Hematopoietic multipotent progenitor cell treated with erythropoietin and hydrocortisone succinate and interleukin-3 and kit ligand, for 8 days (in vitro differentiated cells): Measurements from ENCODE around the gene CPLX1.

Experiments used
- DNase-seq: peaks from one replicate; pipeline ENCODE4 v3.0.0-alpha.2; 2015

Gene CPLX1

GRCh38 chr4:854356-854755 is 28.4 kb upstream of the CPLX1 start:
- DNase-seq, result no peak

DNA sequence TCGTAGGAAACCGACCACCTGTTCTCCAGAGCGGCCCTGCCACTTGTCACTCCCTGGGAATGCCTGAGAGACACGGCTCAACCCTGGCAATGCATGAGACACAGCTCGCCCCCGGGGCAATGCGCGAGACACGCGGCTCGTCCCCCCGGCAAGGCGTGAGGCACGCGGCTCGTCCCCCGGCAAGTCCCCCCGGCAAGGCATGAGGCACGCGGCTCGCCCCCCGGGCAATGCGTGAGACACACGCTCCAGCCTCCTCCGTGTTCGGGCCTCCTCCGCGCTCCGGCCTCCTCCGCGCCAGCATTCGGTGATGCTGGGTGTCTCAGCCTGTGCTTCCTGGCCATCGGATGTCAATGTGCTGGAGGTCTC is 27.5 kb upstream of the CPLX1 start:
- DNase-seq, result no peak

GRCh38 chr4:851701-852430 is 25.9 kb upstream of the CPLX1 start:
- DNase-seq, result no peak

- no peak for DNase-seq
These were observed 24.5 kb upstream of the CPLX1 start for GRCh38 chr4:850323-850945.

- DNase-seq, result no peak
These were observed 23.7 kb upstream of the CPLX1 start for GRCh38 chr4:849478-850175.

GRCh38 chr4:848803-849477 is 23.0 kb upstream of the CPLX1 start:
- DNase-seq, result no peak

DNA sequence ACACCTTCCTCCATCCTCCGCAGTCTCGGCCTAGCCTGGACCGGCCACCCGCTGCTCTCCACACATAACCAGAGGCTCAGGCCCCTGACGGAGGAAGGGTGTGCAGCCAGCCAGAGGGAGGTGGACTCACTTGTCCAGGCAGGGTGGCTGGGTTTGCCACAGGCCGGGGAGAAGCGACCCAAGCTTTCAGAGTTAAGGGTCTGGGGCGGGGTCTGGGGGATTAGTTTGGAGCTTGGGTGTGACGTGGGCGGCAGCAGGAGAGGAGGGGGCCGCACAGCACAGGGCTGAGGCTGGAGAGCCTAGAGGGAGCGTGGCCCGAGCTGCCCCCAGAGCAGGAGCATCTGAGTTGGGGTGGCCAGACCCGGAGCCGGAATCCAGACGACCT is 22.4 kb upstream of the CPLX1 start:
- no peak for DNase-seq

GRCh38 chr4:845836-846251 is 19.9 kb upstream of the CPLX1 start:
- DNase-seq, result no peak

- no peak for DNase-seq
These were observed 19.4 kb upstream of the CPLX1 start for GRCh38 chr4:845233-845835.

DNA sequence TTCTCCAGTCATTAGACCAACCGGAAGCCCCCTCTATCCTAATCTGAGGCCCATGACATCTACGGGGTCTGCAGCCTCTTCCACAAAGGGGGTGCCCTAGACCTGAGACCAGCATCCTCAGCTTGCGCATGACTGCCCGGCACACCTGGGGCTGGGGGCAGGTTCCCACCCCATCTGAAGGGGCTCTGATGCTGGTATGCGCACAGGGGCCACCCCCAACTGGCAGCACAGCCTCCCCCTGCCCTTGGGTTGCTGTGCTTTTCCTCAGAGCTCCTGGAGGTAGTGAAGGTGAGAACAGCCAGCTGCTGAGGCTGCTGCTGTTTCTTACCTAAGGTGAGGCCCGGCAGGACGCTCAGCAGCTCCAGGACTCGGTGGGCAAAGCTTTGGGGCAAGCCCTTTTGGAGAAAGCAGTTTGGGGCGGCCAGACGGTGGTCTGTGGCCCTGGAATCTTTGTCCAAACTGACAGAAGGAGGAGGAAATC is 18.9 kb upstream of the CPLX1 start:
- no peak for DNase-seq

DNA sequence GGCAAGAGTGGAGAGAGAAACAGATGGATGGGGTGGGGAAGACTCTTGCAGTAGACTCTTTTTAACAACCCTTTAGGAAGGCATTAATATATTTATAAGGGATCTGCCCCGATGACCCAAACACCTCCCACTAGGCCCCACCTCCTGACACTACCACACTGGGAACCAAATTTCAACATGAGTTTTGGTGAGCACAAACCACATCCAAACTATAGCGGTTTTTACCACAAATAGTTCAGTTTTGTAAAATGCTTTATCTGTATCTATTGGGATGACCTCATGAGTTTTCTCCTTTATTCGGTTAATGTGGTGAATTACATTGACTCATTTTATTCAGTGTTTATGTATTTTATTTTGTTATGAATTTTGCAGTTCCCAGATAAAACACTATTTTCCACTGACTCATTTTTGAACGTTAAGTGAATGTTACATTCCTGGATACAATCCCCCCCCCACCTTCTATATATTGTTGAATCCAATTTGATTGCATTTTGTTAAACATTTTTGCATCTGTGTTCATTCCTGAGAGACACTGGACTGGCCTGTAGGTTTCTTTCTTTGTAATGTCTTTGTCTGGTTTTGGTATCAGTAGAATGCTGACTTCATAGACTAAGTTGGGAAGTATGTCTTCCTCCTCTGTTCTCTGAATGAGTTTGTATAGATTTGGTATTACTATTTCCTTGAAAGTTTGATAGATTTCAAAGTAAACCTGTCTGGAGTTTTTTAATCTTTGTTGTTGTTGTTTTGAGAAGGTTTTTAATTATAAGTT is 13.9 kb upstream of the CPLX1 start:
- DNase-seq, result no peak

DNA sequence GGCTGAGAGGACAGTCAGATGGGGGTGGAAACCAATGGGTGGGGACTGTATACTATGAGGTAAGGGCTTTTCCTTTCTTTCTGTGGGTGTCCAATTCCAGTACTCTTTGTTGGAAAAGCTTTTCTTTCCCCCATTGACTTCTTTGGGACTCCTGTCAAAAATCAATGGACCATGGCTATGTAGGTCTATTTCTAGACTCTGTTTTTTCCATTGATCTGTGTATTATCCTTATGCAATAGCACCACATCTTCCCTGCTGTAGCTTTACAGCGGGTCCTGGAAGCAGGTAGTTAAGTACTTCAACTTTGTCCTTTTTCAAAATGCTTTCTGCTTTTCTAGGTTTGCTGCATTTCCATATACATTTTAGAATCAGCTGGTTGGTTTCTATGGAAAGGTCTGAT is 11.8 kb upstream of the CPLX1 start:
- DNase-seq, result no peak

DNA sequence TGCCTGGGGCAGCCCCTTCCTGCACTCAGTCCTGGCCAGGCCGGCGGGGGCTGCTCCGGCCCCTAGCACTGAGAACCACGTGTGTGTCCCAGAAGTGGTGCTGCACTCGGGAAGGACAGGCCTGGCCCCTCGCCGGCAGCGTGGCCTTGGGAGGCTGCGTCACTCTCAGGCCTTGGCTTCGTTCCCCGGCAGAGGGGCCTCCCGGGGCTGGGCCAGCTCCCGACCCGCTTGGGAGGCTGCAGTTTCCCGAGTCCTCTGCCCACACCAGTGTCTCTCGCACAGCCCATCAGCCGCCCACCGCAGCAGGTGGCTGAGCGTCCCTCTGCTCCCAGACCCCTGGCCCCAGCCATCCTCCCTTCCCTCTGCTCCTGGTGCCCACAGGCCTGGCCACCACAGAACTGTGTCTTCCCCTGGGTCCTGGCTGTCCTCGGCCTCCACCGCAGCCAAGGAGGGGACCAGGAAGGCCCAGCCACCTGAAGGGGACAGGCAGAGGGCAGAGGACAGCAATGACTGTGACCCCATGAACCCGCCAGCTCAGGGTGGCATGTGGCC is 10.9 kb upstream of the CPLX1 start:
- DNase-seq, result no peak

DNA sequence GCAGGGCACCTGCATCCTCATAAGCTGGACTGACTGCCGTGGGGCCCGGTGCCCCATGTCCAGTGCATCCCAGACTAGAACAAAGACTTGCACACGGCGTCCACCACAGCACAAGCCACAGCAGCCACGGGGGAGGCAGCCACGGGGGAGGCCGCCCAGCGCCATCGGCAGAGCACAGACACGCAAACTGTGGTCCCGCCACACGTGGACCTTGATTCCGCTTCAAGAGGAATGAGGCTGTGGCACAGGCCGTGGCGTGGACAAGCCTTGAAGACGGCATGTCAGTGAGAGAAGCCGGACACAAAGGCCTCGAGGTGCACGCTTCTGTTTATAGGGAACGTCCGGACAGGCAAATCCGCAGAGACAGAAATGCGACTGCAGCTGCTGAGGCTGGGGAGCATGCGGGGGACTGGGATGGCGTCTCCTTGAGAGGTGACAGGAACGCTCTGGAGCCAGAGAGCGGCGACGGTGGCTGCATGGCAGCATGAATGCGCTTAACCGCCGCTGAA is 10.1 kb upstream of the CPLX1 start:
- DNase-seq, result no peak

DNA sequence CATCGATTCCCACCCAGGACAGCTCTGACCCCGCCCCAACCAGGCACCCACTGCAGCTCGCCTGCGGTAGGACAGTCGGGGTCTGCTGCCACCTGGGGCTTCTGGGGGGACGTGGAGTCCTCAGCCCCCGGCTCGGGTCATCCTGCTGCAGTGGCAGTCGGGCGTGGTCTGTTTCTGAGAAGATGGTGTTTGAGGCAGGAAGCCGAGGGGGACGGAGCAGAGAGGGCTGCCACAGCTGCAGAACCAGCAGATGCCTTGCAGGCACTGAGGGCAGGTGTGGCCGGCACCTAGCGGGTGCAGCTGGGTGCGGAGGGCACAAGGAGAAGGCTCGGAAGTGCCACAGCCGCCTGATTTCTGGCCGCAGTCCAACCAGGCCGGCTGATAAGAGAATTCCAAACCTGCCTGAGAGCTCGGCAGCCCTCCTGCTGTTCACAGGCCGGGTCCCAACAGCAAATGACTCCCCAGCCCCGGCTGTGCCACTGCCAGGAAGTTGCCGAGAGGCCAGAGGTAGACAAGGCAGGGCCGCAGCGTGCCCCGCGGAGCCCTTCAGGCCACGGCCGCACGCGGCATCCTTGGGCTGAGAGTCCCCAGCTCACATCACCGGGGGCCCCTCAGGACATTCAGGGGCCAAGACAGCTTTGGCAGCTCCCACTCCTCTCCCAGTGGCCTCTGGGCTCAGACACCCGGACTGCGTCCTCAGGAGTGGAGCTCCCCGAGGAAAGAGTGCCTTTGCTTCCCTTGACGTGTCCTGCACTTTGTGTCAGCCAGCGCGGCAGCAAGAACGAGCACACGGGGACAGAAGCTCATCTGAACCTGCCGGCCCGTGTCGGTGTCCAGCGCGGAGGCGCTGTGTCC is 9.4 kb upstream of the CPLX1 start:
- no peak for DNase-seq

DNA sequence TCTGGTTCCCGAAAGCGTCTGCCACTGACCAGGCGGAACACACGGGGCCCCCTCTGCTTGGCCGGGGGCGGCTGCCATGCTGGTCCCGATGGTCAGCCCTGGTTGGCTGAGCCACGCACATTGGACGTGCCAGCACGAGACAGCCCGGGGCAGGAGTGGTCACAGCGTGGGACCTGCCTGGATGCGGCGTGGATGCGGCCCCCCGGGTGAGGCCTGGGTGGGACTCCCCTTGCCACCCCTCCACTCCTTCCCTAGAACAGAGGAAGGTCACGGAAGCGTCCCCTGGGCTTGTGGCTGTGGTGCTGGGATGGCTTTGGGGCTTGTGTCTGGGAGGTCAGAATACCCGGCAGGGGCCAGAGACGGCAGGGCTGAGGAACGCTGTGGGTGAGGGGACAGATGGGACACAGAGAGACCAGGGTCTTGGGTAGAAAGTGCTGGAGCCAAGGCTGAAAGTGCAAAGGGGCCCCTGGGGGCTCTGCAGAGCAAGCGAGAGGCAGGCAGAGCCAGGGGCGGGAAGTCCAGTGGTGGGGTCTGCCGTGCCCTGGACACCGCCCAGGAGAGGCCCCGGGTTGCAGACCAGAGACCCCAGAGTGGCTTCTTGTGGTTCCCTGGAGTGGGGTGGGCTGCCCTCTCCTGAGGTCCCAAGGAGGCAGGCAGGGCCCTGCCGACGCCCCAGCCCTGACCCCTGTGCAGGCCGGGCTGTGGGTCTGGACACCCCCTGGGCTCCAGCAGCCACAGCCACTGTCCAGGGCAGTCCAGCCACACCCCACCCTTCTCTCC is 8.6 kb upstream of the CPLX1 start:
- no peak for DNase-seq

DNA sequence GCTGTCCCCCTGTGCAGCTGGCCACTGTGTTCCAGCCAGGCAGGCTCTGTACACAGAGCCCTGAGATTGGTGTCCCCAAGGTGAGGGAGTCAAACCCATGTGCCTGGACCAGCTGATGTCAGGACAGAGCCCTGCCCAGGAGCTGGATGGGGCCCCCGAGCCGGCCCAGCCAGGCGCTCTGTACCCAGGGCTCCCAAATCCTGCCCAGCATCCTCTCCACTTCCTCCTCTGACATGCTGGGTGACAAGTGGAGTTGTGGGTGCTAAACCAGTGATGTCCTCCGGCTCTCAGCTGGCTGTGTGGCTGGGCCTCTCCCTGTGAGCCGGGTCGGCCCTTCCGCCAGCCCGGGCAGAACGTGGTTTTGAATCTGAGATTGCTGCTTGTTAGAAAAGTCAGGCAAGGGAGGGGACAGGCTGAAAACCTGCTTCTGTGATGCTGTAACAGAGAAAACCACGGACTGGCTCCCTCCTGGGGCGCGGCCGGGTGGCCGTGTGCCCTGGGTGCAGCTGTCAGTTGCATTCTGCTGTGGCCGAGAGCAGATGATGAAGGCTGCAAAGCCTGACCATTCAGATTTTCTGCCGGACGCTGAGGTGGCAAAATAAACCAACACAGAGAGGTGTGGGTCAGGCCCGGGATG is 7.9 kb upstream of the CPLX1 start:
- no peak for DNase-seq

- DNase-seq, result no peak
These were observed 7.2 kb upstream of the CPLX1 start for GRCh38 chr4:833156-833555.

GRCh38 chr4:832536-832935 is 6.6 kb upstream of the CPLX1 start:
- DNase-seq, result no peak

DNA sequence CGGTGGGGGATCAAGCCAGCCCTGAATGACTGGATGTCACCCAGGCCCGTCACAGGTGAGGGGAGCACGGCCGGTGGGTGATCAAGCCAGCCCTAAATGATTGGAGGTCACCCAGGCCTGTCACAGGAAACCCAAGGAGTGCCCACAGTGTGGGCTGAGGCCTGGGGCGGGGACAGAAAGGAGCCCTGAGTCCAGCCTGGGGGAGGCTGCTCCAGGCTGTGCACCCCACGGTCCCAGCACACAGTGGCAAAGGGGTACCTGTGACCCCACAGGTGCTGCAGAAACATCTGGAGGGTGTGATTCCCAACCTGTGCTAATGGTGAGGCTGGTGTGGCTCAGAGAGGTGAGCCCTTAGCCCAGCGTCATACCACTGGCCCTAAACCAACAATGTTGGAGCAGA is 6.2 kb upstream of the CPLX1 start:
- no peak for DNase-seq
